WTC11 (cell line): ENCODE results near the gene TMPRSS11F. TPM values are rescaled to one million over a fixed set of nuclear protein-coding genes. Genes with fewer than 3 reads are reported as not detected.

Experiments used
- ATAC-seq: fragments of 200-7000 bp; cut with Tn5 transposase; 2 replicates; pipeline ENCODE4 v1.10.0; 2021; ENCODE audit warnings: mild to moderate bottlenecking, moderate library complexity
- CTCF ChIA-PET: fragments of 300-600 bp; sonication (Branson Sonifier 250); formaldehyde crosslinking; loops from one replicate; lab custom pipeline; 2021; ENCODE audit warnings: antibody characterized with exemption; lab: Charles Lee
- POLR2A ChIA-PET: fragments of 350-600 bp; sonication (Branson Sonifier 250); formaldehyde crosslinking; loops from one replicate; lab custom pipeline; 2021; ENCODE audit warnings: antibody characterized with exemption; lab: Charles Lee
- DNase-seq: peaks from one replicate; pipeline ENCODE4 v3.0.0; 2021; ENCODE audit warnings: low spot score
- H3K27ac Mint-ChIP-seq: 2 replicates; pipeline ENCODE4 v1.8.0; 2021; ENCODE audit warnings: mixed read lengths
- H3K27me3 Mint-ChIP-seq: 2 replicates; pipeline ENCODE4 v1.8.0; 2021; ENCODE audit warnings: low read depth, mild to moderate bottlenecking, moderate library complexity, mixed read lengths
- H3K36me3 Mint-ChIP-seq: 2 replicates; pipeline ENCODE4 v1.8.0; 2021; ENCODE audit warnings: mixed read lengths
- H3K4me1 Mint-ChIP-seq: 2 replicates; pipeline ENCODE4 v1.8.0; 2022; ENCODE audit warnings: mixed read lengths
- H3K4me3 Mint-ChIP-seq: 2 replicates; pipeline ENCODE4 v1.8.0; 2021; ENCODE audit warnings: mild to moderate bottlenecking, moderate library complexity, mixed read lengths
- H3K9me3 Mint-ChIP-seq: 2 replicates; pipeline ENCODE4 v1.8.0; 2021; ENCODE audit warnings: mixed read lengths
- ESRRA ChIP-seq: sonication (generic); formaldehyde crosslinking; IDR thresholded peaks from 2 replicates; pipeline ENCODE4 v1.8.1; 2022; ENCODE audit warnings: mild to moderate bottlenecking, missing genetic modification reagents, borderline replicate concordance
- ETV6 ChIP-seq: sonication (generic); formaldehyde crosslinking; IDR thresholded peaks from 2 replicates; pipeline ENCODE4 v1.8.1; 2022; ENCODE audit warnings: mild to moderate bottlenecking, missing genetic modification reagents
- KAT7 ChIP-seq: sonication (generic); formaldehyde crosslinking; IDR thresholded peaks from 2 replicates; pipeline ENCODE4 v1.8.1; 2023; ENCODE audit warnings: missing genetic modification reagents, mild to moderate bottlenecking, borderline replicate concordance
- MYBL2 ChIP-seq: sonication (generic); formaldehyde crosslinking; IDR thresholded peaks from 2 replicates; pipeline ENCODE4 v1.8.1; 2023; ENCODE audit warnings: mild to moderate bottlenecking, moderate library complexity, missing genetic modification reagents
- NR3C1 ChIP-seq: sonication (generic); formaldehyde crosslinking; conservative IDR thresholded peaks from 2 replicates; pipeline ENCODE4 v1.8.1; 2023; ENCODE audit warnings: low read depth, mild to moderate bottlenecking, missing genetic modification reagents
- PRRX2 ChIP-seq: fragments of 250-450 bp; sonication (Bioruptor Pico); IDR thresholded peaks from 2 replicates; pipeline ENCODE4 v1.8.0; 2021; ENCODE audit warnings: mild to moderate bottlenecking
- ZBTB21 ChIP-seq: sonication (generic); formaldehyde crosslinking; IDR thresholded peaks from 2 replicates; pipeline ENCODE4 v1.8.1; 2023; ENCODE audit warnings: mild to moderate bottlenecking, missing genetic modification reagents, borderline replicate concordance
- ZNF121 ChIP-seq: sonication (generic); formaldehyde crosslinking; IDR thresholded peaks from 2 replicates; pipeline ENCODE4 v1.8.0; 2023; ENCODE audit warnings: missing genetic modification reagents
- ZNF219 ChIP-seq: sonication (generic); formaldehyde crosslinking; IDR thresholded peaks from 2 replicates; pipeline ENCODE4 v1.8.0; 2023; ENCODE audit warnings: missing genetic modification reagents, mild to moderate bottlenecking, borderline replicate concordance
- total RNA-seq: library from RNA; stranded (reverse); gene quantifications from 3 replicates; pipeline ENCODE4 v1.2.3, GENCODE V29; 2021
- TF ChIP-seq, protein P1 (sequence below): sonication (generic); formaldehyde crosslinking; IDR thresholded peaks from 2 replicates; pipeline ENCODE4 v1.8.1; 2022; ENCODE audit warnings: low read depth, missing genetic modification reagents, borderline replicate concordance
- TF ChIP-seq, protein P2 (sequence below): fragments of 250-450 bp; sonication (Bioruptor Pico); IDR thresholded peaks from 2 replicates; pipeline ENCODE4 v1.9.0; 2021; ENCODE audit warnings: mild to moderate bottlenecking
- TF ChIP-seq, protein P3 (sequence below): fragments of 250-450 bp; sonication (Bioruptor Pico); IDR thresholded peaks from 2 replicates; pipeline ENCODE4 v1.9.0; 2021; ENCODE audit warnings: moderate library complexity, mild to moderate bottlenecking, inconsistent platforms, borderline replicate concordance
- TF ChIP-seq, protein P4 (sequence below): fragments of 250-450 bp; sonication (Bioruptor Pico); conservative IDR thresholded peaks from 2 replicates; pipeline ENCODE4 v1.9.0; 2021; ENCODE audit warnings: mild to moderate bottlenecking
- TF ChIP-seq, protein P5 (sequence below): fragments of 250-450 bp; sonication (Bioruptor Pico); IDR thresholded peaks from 2 replicates; pipeline ENCODE4 v1.8.0; 2021; ENCODE audit warnings: mild to moderate bottlenecking
- TF ChIP-seq, protein P6 (sequence below): sonication (generic); formaldehyde crosslinking; IDR thresholded peaks from 2 replicates; pipeline ENCODE4 v1.8.0; 2022; ENCODE audit warnings: mild to moderate bottlenecking, missing genetic modification reagents

Gene TMPRSS11F
- total RNA-seq, 1 experiment from 2014 or later: not detected

DNA sequence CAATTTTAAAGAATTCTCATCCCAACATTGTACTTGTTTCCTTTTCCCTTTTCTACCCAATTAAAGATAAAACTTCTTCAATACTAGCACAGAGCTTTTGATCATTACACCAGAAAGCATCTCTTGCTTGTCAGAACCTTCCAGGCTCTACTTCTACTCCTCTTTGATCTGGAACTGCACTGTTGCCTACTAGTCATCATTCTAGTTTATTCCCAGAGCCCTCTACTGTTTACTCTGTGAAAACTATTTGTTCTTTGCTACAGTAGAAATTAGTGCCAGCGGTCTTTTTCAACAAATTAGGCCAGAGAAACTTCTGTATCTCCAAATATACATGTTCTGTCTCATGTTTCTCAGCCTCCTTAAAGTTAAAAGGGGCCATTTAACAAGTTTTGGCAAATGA lies 46.8 kb upstream of the TMPRSS11F start:
- DNase-seq (no peak), ATAC-seq (peak; percentile 63; the same call in 1 of the 2 replicates)
- Mint-ChIP-seq H3K9me3 (peaks cover 32% of the 10 kb centered on the region), H3K27me3 (no peaks in the 10 kb centered on the region), H3K36me3 (peaks cover 29% of the 10 kb centered on the region), H3K4me3 (no peak overlapping the region), H3K4me1 (no peaks in the 10 kb centered on the region), H3K27ac (no peak overlapping the region)
- POLR2A ChIA-PET: no interaction called here
- no peak for TF ChIP-seq ESRRA (CRISPR knock-in tag)
- TF ChIP-seq, protein P1, sequence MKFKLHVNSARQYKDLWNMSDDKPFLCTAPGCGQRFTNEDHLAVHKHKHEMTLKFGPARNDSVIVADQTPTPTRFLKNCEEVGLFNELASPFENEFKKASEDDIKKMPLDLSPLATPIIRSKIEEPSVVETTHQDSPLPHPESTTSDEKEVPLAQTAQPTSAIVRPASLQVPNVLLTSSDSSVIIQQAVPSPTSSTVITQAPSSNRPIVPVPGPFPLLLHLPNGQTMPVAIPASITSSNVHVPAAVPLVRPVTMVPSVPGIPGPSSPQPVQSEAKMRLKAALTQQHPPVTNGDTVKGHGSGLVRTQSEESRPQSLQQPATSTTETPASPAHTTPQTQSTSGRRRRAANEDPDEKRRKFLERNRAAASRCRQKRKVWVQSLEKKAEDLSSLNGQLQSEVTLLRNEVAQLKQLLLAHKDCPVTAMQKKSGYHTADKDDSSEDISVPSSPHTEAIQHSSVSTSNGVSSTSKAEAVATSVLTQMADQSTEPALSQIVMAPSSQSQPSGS (CRISPR knock-in tag): no peak
- TF ChIP-seq, protein P2, sequence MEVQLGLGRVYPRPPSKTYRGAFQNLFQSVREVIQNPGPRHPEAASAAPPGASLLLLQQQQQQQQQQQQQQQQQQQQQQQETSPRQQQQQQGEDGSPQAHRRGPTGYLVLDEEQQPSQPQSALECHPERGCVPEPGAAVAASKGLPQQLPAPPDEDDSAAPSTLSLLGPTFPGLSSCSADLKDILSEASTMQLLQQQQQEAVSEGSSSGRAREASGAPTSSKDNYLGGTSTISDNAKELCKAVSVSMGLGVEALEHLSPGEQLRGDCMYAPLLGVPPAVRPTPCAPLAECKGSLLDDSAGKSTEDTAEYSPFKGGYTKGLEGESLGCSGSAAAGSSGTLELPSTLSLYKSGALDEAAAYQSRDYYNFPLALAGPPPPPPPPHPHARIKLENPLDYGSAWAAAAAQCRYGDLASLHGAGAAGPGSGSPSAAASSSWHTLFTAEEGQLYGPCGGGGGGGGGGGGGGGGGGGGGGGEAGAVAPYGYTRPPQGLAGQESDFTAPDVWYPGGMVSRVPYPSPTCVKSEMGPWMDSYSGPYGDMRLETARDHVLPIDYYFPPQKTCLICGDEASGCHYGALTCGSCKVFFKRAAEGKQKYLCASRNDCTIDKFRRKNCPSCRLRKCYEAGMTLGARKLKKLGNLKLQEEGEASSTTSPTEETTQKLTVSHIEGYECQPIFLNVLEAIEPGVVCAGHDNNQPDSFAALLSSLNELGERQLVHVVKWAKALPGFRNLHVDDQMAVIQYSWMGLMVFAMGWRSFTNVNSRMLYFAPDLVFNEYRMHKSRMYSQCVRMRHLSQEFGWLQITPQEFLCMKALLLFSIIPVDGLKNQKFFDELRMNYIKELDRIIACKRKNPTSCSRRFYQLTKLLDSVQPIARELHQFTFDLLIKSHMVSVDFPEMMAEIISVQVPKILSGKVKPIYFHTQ (CRISPR knock-in tag): no peak
- TF ChIP-seq, protein P3, sequence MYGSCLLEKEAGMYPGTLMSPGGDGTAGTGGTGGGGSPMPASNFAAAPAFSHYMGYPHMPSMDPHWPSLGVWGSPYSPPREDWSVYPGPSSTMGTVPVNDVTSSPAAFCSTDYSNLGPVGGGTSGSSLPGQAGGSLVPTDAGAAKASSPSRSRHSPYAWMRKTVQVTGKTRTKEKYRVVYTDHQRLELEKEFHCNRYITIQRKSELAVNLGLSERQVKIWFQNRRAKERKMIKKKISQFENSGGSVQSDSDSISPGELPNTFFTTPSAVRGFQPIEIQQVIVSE (CRISPR knock-in tag): no peak
- no peak for TF ChIP-seq NR3C1 (CRISPR knock-in tag)
- TF ChIP-seq, protein P4, sequence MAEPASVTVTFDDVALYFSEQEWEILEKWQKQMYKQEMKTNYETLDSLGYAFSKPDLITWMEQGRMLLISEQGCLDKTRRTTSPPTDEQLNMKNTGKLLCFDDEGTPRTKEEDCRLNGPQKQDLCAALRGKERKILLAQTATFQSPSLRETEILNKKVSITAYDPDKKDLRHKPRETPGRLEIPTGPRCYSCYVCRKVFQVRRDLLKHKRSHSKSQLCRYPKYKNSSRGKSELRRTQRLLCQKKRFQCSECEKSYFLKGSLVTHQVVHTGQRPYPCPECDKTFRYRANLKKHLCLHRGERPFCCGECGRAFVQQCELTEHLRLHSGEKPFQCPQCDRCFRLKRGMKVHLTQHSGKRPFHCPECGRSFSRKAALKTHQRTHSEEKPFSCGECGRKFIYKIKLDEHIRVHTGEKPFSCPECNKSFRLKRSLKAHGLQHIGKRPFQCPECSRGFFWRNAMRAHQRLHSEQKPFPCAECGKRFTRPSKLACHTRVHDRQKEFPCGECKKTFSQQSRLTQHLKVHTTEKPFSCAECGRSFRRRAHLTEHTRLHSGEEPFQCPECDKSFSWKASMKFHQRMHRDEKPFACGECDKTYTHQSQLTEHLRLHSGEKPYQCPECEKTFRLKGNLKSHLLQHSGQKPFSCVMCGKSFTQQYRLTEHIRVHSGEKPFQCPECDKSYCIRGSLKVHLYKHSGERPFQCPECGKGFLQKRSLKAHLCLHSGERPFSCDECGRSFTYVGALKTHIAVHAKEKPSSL (CRISPR knock-in tag): no peak
- TF ChIP-seq ZNF121 (CRISPR knock-in tag): no peak
- TF ChIP-seq PRRX2 (CRISPR knock-in tag): no peak
- TF ChIP-seq KAT7 (CRISPR knock-in tag): no peak
- TF ChIP-seq ZNF219 (CRISPR knock-in tag): no peak
- TF ChIP-seq, protein P5, sequence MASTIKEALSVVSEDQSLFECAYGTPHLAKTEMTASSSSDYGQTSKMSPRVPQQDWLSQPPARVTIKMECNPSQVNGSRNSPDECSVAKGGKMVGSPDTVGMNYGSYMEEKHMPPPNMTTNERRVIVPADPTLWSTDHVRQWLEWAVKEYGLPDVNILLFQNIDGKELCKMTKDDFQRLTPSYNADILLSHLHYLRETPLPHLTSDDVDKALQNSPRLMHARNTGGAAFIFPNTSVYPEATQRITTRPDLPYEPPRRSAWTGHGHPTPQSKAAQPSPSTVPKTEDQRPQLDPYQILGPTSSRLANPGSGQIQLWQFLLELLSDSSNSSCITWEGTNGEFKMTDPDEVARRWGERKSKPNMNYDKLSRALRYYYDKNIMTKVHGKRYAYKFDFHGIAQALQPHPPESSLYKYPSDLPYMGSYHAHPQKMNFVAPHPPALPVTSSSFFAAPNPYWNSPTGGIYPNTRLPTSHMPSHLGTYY (CRISPR knock-in tag): no peak
- no peak for TF ChIP-seq ETV6 (CRISPR knock-in tag)
- TF ChIP-seq MYBL2 (CRISPR knock-in tag): no peak
- no peak for TF ChIP-seq ZBTB21
- TF ChIP-seq, protein P6, sequence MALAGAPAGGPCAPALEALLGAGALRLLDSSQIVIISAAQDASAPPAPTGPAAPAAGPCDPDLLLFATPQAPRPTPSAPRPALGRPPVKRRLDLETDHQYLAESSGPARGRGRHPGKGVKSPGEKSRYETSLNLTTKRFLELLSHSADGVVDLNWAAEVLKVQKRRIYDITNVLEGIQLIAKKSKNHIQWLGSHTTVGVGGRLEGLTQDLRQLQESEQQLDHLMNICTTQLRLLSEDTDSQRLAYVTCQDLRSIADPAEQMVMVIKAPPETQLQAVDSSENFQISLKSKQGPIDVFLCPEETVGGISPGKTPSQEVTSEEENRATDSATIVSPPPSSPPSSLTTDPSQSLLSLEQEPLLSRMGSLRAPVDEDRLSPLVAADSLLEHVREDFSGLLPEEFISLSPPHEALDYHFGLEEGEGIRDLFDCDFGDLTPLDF: no peak
- CTCF ChIA-PET: interaction anchor here (0.7 to 1.9 kb wide), 7 partner anchors 12 to 284 kb away, joined by 3 to 5 read pairs (median 3); no protein-coding TSS in a partner anchor
